Memory B cell (primary cell): Measurements from ENCODE around the gene TAF1D.

ENCODE experiments used
- ATAC-seq: fragments of 150-1000 bp; cut with Tn5 transposase; 2 replicates; pipeline ENCODE4 v1.10.0; 2021; ENCODE audit warnings: low read depth, mild to moderate bottlenecking, moderate library complexity
- DNase-seq, 2 donors: peaks; one replicate each; pipeline ENCODE4 v3.0.0; 2022; ENCODE audit warnings: low spot score in 2 of 2
- H3K27ac Mint-ChIP-seq: one replicate; pipeline ENCODE4 v1.8.0; 2022; ENCODE audit warnings: mild to moderate bottlenecking, moderate library complexity, mixed read lengths
- H3K27me3 Mint-ChIP-seq: one replicate; pipeline ENCODE4 v1.8.0; 2022; ENCODE audit warnings: mixed read lengths
- H3K36me3 Mint-ChIP-seq: one replicate; pipeline ENCODE4 v1.8.0; 2022; ENCODE audit warnings: mild to moderate bottlenecking, mixed read lengths
- H3K4me1 Mint-ChIP-seq: one replicate; pipeline ENCODE4 v1.8.0; 2022; ENCODE audit warnings: mixed read lengths
- H3K4me3 Mint-ChIP-seq: one replicate; pipeline ENCODE4 v1.8.0; 2022; ENCODE audit warnings: mild to moderate bottlenecking, moderate library complexity, mixed read lengths
- H3K9me3 Mint-ChIP-seq: one replicate; pipeline ENCODE4 v1.8.0; 2022; ENCODE audit warnings: mixed read lengths

The TAF1D gene

DNA sequence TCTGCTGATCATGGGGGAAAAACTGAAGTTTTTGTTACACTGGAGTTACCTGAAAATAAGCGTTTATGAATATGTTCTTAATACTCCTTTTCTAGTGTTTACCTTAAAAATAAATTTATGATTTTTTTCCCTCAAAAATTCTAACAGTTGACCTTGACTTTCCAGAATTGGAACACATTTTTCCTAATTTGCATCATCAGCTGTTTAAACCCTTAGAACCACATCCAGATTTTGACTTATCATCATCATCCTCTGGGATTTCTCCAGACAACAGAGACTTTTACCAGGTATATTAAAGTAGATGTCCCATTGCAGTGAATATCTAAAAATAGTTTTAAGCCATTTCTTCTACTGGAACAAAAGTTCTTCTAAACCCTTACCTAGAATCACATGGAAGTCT lies 17.2 kb downstream of the TAF1D start:
- peak overlapping the region; percentile 14 for H3K27ac Mint-ChIP-seq
- no peak for ATAC-seq
- H3K4me3 Mint-ChIP-seq, result no peak overlapping the region
- H3K4me1 Mint-ChIP-seq, result peaks cover 5% of the 10 kb centered on the region
- DNase-seq, result no peak
- peaks cover 15% of the 10 kb centered on the region for H3K36me3 Mint-ChIP-seq
- H3K9me3 Mint-ChIP-seq, result no peaks in the 10 kb centered on the region
- H3K27me3 Mint-ChIP-seq, result no peaks in the 10 kb centered on the region

DNA sequence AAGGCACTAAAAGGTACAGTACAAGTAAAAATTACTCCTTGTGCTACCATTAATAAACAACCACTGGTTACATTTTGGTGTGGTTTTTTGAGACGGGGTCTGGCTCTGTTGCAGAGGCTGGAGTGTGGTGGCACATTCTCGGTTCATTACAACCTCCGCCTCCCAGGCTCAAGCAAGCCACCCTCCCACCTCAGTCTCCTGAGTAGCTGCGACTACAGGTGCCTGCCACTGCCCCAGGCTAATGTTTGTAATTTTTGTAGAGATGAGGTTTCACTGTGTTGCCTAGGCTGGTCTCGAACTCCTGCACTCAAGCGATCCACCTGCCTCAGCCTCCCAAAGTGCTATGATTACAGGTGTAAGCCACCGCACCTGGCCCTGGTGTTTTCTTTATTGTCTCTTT lies 20.8 kb downstream of the TAF1D start:
- peaks cover 17% of the 10 kb centered on the region for H3K4me1 Mint-ChIP-seq
- H3K27ac Mint-ChIP-seq, result no peak overlapping the region
- H3K36me3 Mint-ChIP-seq, result peaks cover 17% of the 10 kb centered on the region
- no peaks in the 10 kb centered on the region for H3K9me3 Mint-ChIP-seq
- ATAC-seq, result no peak
- no peak for DNase-seq
- no peak overlapping the region for H3K4me3 Mint-ChIP-seq
- H3K27me3 Mint-ChIP-seq, result no peaks in the 10 kb centered on the region

DNA sequence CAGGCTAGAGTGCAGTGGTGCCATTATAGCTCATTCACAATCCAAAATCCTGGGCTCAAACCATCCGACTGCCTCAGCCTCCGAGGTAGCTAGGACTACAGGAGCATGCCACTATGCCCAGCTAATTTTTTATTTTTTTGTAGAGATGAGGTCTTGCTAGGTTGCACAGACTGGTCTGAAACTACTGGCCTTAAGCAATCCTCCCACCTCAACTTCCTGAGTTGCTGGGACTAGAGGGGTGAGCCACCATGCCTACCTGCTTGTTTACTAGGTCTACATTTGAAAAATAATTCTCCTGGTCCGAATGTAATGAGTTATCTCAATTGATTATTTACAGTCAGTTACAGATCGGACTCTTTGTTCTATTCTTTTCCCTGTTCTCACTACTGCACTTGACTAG lies 22.0 kb downstream of the TAF1D start:
- H3K27me3 Mint-ChIP-seq, result no peaks in the 10 kb centered on the region
- DNase-seq (no peak), ATAC-seq (no peak)
- H3K9me3 Mint-ChIP-seq, result no peaks in the 10 kb centered on the region
- H3K4me3 Mint-ChIP-seq, result peak overlapping the region; percentile 9
- peaks cover 15% of the 10 kb centered on the region for H3K4me1 Mint-ChIP-seq
- peak overlapping the region; percentile 93 for H3K27ac Mint-ChIP-seq
- H3K36me3 Mint-ChIP-seq, result peaks cover 25% of the 10 kb centered on the region

DNA sequence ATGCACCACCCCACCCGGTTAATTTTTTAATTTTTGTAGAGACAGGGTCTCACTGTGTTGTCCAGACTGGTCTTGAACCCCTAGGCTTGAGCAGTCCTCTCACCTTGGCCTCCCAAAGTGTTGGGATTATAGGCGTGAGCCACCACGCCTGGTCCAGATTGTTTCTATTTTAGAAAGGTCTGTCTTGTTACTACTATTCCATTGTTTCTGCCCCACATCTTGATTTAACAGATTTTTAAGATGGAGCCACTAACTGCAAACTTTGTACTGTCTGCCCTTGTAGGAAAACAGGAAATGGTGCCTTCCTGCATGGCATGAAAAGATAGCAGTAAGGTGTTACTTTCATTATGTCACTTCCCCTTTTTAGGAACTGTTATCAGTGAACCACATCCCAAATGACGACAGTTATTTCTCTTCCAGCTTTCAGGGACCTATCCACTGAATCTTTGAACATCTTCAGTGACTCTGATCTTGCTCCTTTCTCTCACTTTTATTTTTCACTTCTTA lies 23.2 kb downstream of the TAF1D start:
- Mint-ChIP-seq H3K36me3 (peaks cover 32% of the 10 kb centered on the region), H3K27ac (peak overlapping the region; percentile 93), H3K9me3 (no peaks in the 10 kb centered on the region), H3K4me1 (peaks cover 20% of the 10 kb centered on the region), H3K4me3 (peak overlapping the region; percentile 45), H3K27me3 (no peaks in the 10 kb centered on the region)
- ATAC-seq, result peak; percentile 97
- peak; percentile 23 to 53 for DNase-seq

DNA sequence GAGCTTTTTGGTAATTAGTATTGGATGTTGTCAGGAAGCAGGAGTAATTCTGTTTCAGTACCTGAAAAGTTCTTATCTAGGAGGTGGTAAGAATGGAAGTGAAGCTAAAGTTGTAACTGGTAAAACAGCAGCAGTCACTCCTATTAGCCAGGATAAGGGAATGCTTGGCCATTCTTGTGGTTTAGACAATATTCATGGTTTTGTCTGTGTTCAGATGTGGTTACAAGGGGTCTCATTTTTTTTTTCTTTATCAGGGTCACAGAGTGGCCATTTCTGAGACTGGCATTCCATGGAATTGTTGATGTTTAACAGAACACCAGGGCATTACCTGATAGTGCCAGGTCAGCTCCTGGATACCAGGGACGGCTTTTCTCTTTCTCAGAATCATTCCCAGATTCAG lies 23.8 kb downstream of the TAF1D start:
- H3K27ac Mint-ChIP-seq, result peak overlapping the region; percentile 93
- H3K36me3 Mint-ChIP-seq, result peaks cover 37% of the 10 kb centered on the region

DNA sequence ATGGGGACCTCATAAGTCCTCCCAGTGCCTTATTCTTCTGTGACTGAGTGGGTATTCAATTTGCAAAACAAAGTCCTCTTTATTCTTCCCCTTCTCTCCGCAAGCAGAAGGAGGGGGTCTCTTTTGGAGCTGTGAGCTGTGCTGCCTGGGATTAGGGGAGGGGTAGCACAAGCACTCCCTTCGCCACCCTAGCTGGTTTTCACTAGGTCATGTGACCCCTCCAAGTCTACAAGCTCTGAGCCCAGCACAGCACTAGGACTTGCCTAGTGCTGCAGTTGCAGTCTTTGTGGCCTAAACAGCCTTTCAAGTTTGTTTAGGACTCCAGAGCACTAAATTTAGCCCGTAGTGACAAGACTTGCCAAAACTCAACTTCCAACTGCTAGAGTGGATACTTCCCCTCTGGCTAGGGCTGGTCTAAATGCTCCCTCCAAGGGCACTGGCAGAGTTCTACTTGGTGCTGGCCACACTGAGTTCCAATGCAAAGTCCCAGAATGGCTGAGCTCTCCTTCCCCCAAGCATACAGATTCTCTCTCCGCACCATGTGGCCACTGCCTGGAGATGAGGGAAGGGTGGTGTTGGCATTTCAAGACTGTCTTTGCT lies 25.4 kb downstream of the TAF1D start:
- peaks cover 4% of the 10 kb centered on the region for H3K9me3 Mint-ChIP-seq
- peak overlapping the region; percentile 93 for H3K27ac Mint-ChIP-seq
- no peak overlapping the region for H3K4me3 Mint-ChIP-seq

More for the DNA sequence above, 23.8 kb downstream of the TAF1D start:
- DNase-seq (no peak), ATAC-seq (no peak)
- no peak overlapping the region for H3K4me3 Mint-ChIP-seq
- no peaks in the 10 kb centered on the region for H3K9me3 Mint-ChIP-seq
- H3K27me3 Mint-ChIP-seq, result no peaks in the 10 kb centered on the region
- H3K4me1 Mint-ChIP-seq, result peaks cover 22% of the 10 kb centered on the region

DNA sequence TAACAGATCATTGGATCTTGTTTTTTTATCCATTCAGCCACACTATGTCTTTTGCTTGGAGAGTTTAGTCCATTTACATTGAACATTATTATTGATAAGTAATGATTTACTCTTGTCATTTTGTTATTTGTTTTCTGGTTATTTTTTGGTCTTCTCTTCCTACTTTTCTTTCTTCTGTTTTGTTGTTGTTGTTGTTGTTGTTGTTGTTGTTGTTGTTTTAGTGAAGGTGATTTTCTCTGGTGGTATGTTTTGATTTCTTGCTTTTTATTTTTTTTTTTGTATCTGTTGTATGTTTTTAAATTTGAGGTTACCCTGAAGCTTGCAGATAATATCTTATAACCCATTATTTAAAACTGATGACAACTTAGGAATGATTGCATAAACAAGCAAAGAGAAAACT lies 28.6 kb downstream of the TAF1D start:
- Mint-ChIP-seq H3K4me1 (peaks cover 13% of the 10 kb centered on the region), H3K9me3 (peaks cover 15% of the 10 kb centered on the region), H3K4me3 (no peak overlapping the region), H3K27me3 (no peaks in the 10 kb centered on the region), H3K27ac (peak overlapping the region; percentile 4), H3K36me3 (peaks cover 71% of the 10 kb centered on the region)
- ATAC-seq, result no peak
- no peak for DNase-seq

More for the DNA sequence above, 25.4 kb downstream of the TAF1D start:
- no peak for ATAC-seq
- Mint-ChIP-seq H3K36me3 (peaks cover 45% of the 10 kb centered on the region), H3K27me3 (no peaks in the 10 kb centered on the region), H3K4me1 (peaks cover 23% of the 10 kb centered on the region)
- no peak for DNase-seq

DNA sequence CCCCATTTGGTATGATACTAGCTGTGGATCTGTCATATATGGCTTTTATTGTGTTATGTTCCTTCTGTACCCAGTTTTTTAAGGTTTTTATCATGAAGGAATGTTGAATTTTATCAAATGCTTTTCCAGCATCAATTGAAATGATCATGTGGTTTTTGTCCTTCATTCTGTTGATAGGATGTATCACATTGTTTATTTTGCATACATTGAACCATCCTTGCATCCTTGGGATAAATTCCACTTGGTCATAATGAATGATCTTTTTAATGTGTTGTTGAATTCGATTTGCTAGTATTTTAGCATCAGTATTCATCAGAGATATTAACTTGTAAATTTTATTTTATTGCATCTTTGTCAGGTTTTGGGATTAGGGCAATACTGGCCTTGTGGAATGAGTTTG lies 31.1 kb downstream of the TAF1D start:
- H3K9me3 Mint-ChIP-seq, result peaks cover 15% of the 10 kb centered on the region
- H3K27ac Mint-ChIP-seq, result no peak overlapping the region
- no peaks in the 10 kb centered on the region for H3K27me3 Mint-ChIP-seq
- ATAC-seq (no peak), DNase-seq (no peak)
- H3K36me3 Mint-ChIP-seq, result peaks cover 59% of the 10 kb centered on the region
- peaks cover 8% of the 10 kb centered on the region for H3K4me1 Mint-ChIP-seq
- H3K4me3 Mint-ChIP-seq, result no peak overlapping the region

DNA sequence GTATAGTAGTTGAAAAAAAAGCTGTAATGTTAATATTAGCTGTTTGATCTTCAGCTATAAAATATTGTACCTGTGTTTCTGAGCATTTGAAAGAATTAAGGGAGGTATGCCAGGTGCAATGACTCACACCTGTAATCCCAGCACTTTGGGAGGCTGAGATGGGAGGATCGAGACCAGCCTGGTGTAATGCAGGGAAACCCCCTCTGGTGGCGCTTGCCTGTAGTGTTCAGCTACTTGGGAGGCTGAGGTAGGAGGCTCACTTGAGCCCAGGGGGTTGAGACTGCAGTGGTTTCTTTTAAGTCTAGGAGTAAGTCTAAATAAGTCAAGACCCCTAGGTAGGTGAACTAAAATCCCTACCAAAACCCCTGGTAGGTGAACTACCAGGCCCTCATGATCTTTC lies 37.1 kb downstream of the TAF1D start:
- ATAC-seq (no peak), DNase-seq (no peak)
- H3K36me3 Mint-ChIP-seq, result peaks cover 33% of the 10 kb centered on the region
- H3K27ac Mint-ChIP-seq, result no peak overlapping the region
- H3K4me3 Mint-ChIP-seq, result no peak overlapping the region
- no peaks in the 10 kb centered on the region for H3K27me3 Mint-ChIP-seq
- peaks cover 4% of the 10 kb centered on the region for H3K4me1 Mint-ChIP-seq
- H3K9me3 Mint-ChIP-seq, result peaks cover 4% of the 10 kb centered on the region

DNA sequence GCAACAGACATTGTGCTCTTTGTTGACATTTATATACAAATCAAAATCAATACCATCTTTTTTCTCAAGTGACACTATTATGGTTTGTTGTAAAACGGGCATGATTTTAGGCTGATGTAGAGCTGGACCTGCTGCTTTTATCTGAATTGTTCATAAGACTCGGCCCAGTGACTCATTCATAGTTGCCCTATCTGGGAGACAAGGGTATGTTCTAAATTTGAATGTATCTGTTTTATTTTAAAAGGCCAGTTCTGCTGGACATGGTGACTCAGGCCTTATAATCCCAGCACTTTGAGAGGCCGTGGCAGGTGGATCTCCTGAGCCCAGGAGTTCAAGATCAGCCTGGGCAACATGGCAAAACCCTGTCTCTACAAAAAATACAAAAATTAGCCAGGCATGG lies 40.5 kb downstream of the TAF1D start:
- H3K9me3 Mint-ChIP-seq, result no peaks in the 10 kb centered on the region
- H3K4me3 Mint-ChIP-seq, result no peak overlapping the region
- no peak for ATAC-seq
- peaks cover 37% of the 10 kb centered on the region for H3K36me3 Mint-ChIP-seq
- H3K27ac Mint-ChIP-seq, result no peak overlapping the region
- no peak for DNase-seq
- H3K27me3 Mint-ChIP-seq, result no peaks in the 10 kb centered on the region
- peaks cover 4% of the 10 kb centered on the region for H3K4me1 Mint-ChIP-seq

DNA sequence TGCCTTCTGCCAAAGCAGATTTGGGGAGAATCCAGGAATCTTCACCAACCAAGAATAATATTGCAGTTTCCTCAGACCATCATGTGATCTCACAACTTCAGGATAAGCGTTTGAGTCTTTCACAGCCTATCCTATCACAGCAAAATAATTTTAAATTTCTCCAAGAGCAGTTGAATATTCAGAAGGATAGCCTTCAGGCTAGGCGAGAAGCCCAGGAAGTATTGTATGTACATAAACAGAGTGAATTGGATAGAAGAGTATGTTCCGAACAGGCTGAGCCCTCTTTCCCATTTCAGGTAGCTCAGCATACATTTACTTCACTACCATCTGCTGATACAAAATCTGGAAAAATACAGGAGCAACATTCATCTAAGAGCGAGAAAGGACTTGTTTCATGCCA lies 43.7 kb downstream of the TAF1D start:
- DNase-seq (no peak), ATAC-seq (no peak)
- H3K36me3 Mint-ChIP-seq, result peaks cover 39% of the 10 kb centered on the region
- H3K27me3 Mint-ChIP-seq, result no peaks in the 10 kb centered on the region
- H3K4me1 Mint-ChIP-seq, result peaks cover 4% of the 10 kb centered on the region
- no peaks in the 10 kb centered on the region for H3K9me3 Mint-ChIP-seq
- H3K27ac Mint-ChIP-seq, result peak overlapping the region; percentile 38
- H3K4me3 Mint-ChIP-seq, result no peak overlapping the region

DNA sequence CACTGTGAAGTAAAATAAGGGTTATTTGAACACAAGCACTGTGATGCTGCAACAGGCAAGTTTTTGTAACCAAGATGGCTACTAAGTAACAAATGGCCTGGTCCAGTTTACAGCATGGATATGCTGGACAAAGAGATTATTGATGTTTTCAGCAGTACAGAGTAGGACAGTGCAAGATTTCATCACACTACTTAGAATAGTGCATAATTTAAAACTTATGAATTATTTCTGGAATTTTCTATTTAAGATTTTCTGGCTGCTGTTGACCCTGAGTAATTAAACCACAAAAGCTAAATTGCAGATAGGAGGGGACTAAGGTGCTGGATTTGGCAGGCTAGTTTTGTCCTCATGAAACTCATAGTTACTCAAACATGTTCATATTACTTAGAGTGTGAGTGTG lies 46.7 kb downstream of the TAF1D start:
- H3K27me3 Mint-ChIP-seq, result no peaks in the 10 kb centered on the region
- no peak overlapping the region for H3K4me3 Mint-ChIP-seq
- peaks cover under 1% of the 10 kb centered on the region for H3K4me1 Mint-ChIP-seq
- no peaks in the 10 kb centered on the region for H3K9me3 Mint-ChIP-seq
- H3K36me3 Mint-ChIP-seq, result peaks cover 46% of the 10 kb centered on the region
- no peak overlapping the region for H3K27ac Mint-ChIP-seq
- no peak for ATAC-seq
- no peak for DNase-seq

DNA sequence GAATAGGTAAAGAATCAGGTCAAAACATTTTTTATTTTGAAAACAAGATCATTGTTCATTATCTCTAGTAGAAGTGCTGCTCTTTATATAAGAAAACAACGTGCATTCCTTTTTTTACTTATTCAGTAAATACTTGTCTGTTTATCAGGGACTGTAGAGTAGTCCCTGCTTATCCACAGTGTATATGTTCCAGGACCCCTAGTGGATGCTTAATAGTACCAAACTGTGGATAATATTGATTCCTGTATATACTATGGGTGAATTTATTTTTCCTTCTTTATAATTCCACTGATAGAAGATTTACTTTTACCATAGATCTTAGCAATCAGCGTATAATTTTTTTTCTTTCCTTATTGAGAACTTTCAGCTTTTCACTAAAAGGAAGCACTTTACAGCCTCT lies 47.2 kb downstream of the TAF1D start:
- Mint-ChIP-seq H3K27me3 (no peaks in the 10 kb centered on the region), H3K9me3 (no peaks in the 10 kb centered on the region), H3K4me3 (no peak overlapping the region), H3K27ac (no peak overlapping the region), H3K36me3 (peaks cover 46% of the 10 kb centered on the region), H3K4me1 (peaks cover 5% of the 10 kb centered on the region)
- ATAC-seq, result no peak
- DNase-seq, result no peak

DNA sequence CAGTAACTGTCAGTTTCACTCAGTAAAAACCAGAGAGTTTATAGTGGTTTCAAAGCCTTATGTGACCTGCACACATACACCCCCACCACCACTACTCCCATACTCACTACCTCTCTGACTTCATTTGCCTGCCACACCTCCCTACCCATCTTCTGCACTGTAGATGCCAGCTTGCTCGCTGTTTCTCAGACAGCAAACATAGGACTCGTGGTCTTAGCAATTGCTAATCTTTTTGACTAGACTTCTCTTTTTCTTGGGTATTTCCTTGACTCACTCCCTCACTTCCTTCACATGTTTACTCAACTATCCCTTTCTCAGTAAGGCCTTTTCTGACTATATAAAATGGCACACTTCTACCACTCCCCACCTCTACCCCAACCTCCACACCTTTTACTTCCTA lies 52.1 kb downstream of the TAF1D start:
- peak; percentile 69 for ATAC-seq
- peak overlapping the region; percentile 67 for H3K27ac Mint-ChIP-seq
- DNase-seq, result no peak
- peaks cover 11% of the 10 kb centered on the region for H3K4me1 Mint-ChIP-seq
- no peak overlapping the region for H3K4me3 Mint-ChIP-seq
- H3K27me3 Mint-ChIP-seq, result no peaks in the 10 kb centered on the region
- H3K9me3 Mint-ChIP-seq, result no peaks in the 10 kb centered on the region
- H3K36me3 Mint-ChIP-seq, result peaks cover 45% of the 10 kb centered on the region

DNA sequence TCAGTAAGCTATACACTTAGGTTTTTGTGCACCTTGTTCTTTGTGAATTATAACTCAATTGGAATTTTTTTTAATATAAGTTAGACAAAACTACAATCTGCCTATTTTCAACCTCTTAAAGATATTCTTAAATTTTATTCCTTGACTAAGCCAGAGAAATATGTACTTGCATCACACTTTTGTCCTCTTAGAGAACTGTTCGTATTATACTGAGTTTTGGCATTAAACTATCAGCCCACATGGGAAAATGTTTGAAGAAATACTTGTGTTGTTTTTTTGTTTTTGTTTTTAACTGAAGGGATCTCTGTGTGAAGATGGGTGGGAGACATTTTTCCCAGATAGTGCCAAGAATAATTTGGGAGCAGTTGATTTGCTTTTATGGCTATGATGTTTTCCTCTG lies 54.5 kb downstream of the TAF1D start:
- peaks cover 13% of the 10 kb centered on the region for H3K4me1 Mint-ChIP-seq
- DNase-seq (no peak), ATAC-seq (no peak)
- H3K27ac Mint-ChIP-seq, result peak overlapping the region; percentile 12
- H3K4me3 Mint-ChIP-seq, result no peak overlapping the region
- H3K27me3 Mint-ChIP-seq, result no peaks in the 10 kb centered on the region
- peaks cover 57% of the 10 kb centered on the region for H3K36me3 Mint-ChIP-seq
- no peaks in the 10 kb centered on the region for H3K9me3 Mint-ChIP-seq
